Hematopoietic multipotent progenitor cell treated with erythropoietin and hydrocortisone succinate and interleukin-3 and kit ligand, for 8 days (in vitro differentiated cells): ENCODE results near the gene SBNO1.
"Not testable (repeated sequence)": the region's sequence is repeated elsewhere in the genome, so short reads cannot be mapped to it uniquely, and the experiment has no call there.

Source experiments
- DNase-seq: peaks from one replicate; pipeline ENCODE4 v3.0.0-alpha.2; 2015

The SBNO1 gene

DNA sequence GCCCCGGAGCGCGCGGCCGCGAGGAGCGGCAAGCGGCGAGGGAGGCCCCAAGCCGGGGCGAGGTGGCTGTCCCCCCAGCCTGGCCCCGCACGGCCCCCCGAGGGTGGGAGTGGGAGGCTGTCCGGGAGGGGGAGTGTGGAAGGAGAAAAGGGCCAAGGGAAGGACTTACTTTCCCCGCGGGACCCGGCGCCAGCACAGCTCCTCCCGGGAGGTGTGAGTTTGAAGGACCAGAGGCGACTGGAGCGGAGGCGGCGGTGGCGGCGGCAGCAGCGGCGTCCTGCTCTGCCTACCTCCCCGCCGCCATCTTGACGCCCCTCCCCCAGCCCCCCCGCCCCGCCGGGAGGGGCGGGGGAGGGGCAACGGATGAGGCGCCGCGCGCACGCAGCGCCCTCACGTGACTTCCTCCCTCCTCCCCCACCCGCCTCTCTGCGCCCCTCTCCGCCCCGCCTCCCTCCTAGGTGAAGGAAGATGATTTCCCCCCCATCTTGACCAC, at the start of gene SBNO1:
Gene SBNO1, minus strand, starts transcription at position 316 of the 493 bp plus-strand sequence. CDS start 14,406 bp downstream, outside the sequence.
- peak; percentile 89 for DNase-seq

DNA sequence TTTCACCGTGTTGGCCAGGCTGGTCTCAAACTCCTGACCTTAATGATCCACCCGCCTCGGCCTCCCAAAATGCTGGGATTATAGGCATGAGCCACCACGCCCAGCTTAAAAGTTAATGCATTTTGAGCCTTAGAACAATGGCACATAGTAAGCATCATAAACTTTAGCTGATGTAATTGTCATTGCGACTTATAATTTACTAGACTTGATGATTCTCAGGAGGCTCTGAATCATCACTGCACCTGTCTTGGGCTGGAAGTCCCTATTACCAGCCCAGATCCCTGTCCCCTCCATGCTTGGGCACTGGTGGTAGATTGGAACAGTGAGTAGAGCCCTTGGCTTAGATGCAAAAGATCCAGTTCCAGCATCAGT, 45.4 kb upstream of the SBNO1 start:
- DNase-seq, result no peak

DNA sequence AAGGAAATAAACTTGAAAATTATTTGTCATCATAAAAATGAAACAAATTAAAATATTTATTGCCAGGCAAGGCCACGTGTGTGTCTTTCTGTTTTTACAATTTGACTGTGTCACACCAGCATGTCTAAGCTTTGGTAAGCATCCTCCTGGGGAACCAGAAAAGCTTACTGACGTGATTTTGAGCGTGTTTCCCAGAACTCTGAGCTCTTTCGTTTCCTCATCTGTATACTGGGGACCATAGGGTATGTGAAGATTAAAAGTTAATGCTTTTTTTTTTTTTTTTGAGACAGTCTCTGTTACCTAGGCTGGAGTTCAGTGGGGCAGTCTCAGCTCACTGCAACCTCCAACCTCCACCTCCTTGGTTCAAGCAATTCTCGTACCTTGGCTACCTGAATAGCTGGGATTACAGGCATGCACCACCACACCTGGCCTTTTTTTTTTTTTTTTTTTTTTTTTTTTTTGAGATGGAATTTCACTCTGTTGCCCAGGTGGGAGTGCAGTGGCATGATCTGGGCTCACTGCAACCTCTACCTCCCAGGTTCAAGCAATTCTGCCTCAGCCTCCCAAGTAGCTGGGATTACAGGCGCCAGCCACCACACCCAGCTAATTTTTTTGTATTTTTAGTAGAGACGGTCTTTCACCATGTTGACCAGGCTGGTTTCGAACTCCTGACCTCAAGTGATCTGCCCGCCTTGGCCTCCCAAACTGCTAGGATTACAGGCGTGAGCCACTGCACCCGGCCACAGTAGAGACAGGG, 44.8 kb upstream of the SBNO1 start:
- not testable (repeated sequence) for DNase-seq

DNA sequence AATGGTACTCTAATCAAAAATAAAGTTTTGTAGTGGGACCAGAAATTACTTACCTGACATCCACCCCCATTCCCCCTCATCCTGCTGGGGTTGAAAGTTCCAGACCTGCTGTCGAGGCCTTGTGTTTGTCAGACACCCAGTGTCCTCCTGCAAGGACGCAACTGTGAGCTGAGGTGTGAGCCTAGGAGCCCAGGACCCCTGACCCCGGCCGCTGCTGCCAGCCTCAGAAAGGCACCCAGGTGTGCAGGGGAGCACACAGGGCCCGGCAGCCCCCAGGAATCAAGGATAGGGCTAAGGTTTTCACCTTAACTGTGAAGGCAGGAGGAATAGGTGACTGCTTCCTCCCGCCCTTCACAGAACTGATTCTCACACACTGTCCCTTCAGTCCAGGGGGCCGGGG, 44.0 kb upstream of the SBNO1 start:
- not testable (repeated sequence) for DNase-seq

DNA sequence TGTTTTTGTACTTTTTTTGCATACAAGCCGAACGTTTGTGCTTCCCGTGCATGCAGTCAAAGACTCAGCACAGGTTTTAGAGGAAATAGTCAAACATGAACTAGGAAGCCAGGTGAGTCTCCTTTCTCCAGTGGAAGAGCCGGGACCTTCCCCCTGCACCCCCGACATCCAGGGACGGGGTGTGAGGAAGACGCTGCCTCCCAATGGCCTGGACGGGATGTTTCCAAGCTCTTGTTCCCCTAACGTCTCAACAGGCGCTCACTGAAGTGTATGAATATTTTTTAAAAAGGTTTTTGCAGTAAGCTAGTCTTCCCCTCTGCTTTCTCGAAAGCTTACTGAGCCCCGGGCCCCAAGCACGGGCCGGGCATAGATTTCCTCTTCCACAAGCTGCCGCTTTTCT, 43.3 kb upstream of the SBNO1 start:
- DNase-seq, result not testable (repeated sequence)

DNA sequence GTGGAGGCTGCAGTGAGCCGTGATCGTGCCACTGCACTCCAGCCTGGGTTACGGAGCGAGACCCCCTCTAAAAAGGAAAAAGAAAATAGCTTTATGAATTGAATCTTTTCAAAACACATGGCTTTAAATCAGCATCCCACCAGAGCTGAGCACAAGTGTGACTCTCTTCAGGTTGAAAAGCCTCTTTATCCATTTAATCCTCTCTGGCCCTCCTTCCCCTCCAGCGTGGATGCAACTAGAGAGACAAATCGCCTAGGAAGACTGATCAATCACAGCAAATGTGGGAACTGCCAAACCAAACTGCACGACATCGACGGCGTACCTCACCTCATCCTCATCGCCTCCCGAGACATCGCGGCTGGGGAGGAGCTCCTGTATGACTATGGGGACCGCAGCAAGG, 42.6 kb upstream of the SBNO1 start:
- DNase-seq, result not testable (repeated sequence)

DNA sequence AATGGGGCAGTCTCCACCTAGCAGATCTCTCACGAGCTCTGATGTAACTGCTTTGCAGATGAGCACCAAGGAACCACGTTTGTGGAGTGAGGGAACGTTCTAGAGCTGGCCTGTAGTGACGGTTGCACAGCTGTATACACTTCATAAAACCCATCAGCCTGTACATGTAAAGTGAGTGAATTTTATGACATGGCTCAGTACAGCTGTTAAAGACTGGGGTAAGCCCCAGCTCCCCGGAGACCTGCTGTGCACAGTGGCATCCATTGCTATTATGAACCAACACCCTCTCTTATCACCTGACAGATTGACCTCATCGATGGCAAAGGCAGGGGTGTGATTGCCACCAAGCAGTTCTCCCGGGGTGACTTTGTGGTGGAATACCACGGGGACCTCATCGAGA, 39.9 kb upstream of the SBNO1 start:
- DNase-seq, result no peak

DNA sequence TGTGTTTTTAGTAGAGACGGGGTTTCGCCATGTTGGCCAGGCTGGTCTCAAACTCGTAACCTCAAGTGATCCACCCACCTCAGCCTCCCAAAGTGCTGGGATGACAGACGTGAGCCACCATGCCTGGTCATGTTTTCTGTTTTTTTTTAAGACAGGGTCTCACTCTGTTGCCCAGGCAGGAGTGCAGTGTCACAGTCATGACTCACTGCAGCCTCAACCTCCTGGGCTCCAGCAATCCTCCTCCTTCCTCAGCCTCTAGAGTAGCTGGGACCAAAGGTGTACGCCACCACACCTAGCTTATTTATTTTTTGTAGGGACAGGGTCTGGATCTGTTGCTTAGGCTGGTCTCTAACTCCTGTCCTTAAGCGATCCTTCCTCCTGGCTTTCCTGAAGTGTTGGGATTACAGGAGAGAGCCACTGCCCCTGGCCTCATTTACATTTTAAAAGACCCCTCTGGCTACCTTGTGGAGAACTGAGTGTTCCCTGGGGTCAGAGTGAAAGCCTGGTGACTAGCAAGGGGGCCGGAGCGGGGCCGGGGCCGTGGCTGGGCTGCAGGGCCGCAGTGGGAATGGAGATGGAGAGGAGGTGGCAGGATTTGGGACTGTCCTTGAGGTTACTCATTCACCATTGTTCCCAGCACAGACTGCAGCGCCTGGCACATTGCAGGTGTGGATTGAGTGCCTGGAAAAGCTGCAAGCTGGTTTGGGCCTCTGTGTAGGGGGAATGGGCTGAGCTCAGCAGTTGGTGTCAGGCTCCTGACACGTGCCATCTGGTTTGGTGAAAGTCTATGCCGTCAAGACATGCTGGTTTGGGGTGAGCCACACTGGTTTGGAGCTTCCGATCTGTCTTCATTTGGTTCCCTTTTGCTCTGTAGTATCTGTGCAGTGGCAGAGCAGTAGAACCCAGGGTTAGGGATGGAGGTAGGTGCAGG, 37.4 kb upstream of the SBNO1 start:
- DNase-seq, result no peak

DNA sequence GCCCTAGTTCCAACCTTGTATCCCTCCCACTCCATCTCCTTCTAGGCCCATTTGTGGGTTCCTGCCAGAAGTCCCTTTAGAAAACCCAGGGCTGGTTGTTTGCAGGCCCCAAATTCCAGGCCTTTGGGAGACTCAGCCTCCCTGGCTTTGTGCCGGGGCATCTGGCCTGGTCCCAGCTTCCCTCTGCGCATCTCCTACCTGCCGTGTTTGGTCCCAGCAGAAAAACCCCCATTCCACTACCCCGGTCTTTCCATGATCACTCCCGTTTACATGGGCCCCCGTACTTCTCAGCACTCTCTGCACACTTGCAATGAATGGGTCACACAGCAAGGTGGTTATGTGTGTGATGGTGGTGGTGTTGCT, 34.6 kb upstream of the SBNO1 start:
- no peak for DNase-seq

DNA sequence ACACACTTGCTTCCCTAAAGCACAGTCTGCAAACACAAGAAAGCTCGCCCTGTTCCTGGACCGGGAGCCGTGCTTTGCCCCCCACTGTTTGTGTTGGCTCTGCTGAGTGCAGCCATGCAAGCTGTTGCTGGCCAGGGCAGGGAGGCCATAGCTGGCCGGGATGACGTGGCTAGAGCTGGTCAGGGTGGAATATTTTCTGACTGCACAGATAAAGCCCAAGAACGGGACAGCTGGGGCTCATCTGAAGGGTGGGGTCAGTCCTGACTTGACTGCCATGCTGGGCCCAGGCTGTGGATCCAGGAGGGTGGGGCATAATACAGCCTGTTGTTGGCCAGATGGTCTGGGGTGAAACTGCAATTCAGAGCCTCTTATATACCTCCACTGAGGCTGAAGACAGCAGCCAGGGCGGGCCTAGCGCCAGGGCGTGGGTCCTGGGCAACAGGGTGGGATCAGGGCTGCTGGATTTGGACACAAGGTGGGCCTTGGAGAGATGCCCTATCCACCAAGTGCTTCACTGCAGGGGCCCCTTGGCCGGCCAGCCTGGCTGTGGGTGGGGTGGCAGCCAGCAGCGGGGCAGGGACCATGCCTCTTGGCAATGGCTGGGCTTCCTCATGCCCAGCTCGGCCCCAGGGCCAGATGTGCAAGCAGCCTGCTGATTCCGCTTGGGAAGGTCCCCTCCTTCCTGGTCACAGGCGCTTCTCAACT, 34.1 kb upstream of the SBNO1 start:
- no peak for DNase-seq

DNA sequence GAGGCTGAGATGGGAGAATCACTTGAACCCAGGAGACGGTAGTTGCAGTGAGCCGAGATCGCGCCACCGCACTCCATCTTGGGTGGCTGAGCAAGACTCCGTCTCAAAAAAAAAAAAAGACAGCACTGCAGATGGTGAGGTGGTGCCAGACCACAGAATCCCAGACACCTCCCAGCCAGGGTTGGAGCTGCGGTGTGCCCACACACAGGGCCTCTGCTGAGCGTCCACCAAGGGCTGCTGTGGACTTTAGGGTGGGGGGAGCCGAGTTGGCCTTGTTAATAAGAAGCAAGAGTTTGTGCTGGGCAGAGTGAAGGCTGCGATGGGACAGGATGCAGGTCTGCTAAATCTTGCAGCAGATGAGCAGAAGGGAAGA, 33.5 kb upstream of the SBNO1 start:
- no peak for DNase-seq

DNA sequence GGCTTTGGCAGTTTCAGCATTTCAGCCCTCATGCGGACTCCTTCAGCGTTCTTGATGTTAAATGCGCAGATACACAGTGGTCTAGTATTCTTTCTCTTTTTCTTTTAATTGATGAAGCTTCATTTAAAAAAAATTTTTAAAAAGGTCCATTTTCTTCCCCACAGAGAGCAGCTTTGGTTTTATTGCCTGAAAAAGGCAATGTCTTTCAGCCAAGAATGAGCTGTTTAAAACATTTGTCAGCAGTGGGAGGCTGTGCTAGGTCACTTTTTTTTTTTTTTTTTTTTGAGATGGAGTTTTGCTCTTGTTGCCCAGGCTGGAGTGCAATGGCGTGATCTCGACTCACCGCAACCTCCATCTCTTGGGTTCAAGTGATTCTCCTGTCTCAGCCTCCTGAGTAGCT, 32.8 kb upstream of the SBNO1 start:
- no peak for DNase-seq

DNA sequence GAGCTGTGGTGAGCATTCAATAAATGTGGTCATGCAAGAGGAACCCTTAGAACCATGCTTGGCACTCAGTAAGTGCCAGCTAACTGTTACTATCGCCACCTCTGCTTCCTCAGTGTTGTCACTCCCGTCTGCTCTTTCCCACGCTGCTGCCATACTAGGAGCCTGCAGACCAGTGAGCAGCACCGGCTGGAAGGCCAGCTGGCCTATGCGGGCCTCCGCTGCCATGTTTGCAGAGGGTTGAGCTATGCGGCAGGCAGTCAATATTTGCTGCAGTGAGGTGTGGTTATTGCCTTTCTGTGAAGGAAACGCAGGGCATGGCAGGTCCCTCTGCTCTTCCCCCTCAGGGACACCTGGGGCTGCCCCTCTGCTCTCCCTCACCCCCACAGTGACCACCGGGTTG, 32.3 kb upstream of the SBNO1 start:
- no peak for DNase-seq

DNA sequence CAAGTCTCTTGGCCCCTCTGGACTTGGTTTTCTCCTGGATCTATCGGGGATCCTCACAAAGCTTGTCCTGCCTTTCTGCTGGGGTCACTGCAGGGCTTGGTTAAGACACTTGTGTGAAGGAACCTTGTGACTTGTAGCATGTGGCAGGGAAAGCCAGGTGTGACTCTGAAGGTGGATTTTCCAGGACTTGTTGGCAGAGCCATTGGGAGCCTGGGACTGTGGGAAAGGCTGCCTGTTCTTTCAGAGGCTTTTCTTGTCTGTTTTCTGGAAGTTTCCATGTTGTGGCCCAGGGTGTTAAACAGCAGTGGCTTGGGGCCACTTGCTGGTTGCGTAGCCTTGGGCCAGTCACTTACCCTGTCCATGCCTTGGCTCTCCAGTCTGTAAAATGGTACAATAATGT, 31.9 kb upstream of the SBNO1 start:
- DNase-seq, result no peak

DNA sequence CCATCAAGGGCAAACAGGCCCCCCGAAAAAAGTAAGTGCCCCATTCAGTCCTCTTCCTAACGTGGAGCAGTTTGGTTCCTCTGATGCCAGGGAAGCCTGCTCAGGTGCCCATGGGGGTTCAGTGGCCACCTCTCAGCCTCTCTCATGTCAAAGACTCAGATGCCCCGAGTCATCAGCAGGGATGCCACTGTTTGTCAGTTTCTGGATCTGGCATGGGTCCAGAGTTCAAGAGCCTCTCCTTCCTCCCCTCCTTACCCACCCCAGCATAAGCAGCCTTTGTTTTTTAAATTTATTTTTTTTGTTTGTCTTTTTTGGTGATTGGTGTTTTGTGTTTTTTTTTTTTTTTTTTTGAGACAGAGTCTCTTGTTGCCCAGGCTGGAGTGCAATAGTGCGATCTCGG, 30.6 kb upstream of the SBNO1 start:
- peak; percentile 44 for DNase-seq

DNA sequence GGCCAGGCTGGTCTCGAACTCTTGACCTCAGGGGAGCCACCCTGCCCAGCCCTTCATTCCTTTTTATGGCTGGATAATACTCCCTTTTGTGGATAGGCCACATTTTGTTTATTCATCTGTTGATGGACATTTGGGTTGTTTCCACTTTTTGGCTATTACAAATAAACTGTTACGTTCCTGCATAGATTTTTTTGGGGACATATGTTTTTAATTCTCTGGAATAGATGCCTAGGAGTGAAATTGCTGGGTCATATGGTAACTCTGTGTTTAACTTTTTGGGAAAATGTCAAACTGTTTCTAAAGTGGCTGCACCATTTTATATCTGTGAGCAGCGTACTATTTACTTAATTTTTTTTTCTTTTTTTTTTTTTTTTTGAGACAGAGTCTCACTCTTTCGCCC, 29.1 kb upstream of the SBNO1 start:
- DNase-seq, result no peak

DNA sequence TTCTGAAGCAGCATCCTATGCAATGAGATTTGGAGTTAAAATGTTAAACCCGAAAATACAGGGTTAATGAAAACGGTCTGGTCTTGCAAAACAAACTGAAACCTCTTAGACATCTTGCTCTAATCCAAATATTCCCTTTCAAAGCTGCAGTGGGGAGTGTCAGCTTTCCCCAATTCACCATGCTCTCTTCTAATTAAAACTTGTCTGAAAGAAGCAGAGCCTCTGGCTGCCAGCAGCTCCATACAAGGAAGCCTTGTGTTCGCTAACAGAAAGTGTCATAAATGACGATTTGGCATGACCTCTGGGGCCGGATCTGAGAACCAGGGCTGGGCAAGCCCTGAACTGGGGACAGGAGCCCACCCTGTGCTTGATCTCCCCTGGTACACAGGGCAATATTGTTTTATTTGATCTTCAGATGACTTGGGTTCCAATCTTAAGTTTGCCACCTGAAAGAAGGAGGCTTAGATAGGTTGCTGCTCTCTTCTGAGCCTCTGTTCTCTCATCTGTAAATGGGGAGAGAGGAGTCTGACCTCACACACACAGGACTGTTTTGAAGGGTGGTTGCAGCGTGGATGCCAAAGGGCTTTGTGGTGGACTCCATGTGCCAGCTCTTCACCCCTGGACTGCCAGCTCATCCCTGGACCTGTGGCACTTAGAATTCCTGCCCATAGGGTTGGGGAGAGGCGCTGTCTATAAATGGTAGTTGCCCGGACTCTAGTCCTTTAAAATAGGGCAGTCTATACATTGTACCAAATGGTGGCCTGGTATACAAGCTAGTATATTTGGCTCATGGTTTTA, 27.1 kb upstream of the SBNO1 start:
- no peak for DNase-seq

DNA sequence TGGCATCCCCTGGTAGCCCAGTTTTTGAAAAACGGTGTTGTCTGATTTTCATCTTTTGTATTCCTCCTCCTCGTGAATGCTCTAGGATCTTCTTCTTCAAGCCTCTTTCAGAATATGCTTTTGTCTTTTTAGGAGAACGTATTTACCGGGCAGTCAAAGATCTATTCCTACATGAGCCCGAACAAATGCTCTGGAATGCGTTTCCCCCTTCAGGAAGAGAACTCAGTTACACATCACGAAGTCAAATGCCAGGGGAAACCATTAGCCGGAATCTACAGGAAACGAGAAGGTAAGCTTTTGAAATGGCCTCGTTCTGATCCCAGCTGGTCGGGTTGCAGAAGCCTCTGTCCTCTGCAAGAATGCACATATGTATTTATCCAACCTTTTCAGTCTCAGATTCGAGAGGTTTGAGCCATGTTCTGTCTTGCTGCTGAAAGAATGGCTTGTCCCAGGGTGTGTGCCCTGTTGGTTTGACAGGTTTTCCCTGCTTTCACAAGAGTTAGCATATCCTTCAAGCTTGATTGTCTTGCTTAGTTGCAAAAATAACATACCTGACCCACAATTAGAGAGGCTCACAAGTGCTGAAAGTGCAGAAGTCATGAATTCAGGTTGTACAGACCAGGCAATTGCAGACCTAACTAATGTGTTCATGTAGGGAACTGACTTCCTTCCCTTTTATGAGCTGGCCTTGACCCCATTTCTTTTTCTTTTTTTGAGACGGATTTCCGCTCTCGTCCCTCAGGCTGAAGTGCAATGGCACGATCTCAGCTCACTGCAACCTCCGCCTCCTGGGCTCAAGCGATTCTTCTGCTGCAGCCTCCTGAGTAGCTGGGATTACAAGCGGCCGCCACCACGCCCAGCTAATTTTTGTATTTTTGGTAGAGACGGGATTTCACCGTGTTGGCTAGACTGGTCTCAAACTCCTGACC, 26.1 kb upstream of the SBNO1 start:
- DNase-seq, result no peak

DNA sequence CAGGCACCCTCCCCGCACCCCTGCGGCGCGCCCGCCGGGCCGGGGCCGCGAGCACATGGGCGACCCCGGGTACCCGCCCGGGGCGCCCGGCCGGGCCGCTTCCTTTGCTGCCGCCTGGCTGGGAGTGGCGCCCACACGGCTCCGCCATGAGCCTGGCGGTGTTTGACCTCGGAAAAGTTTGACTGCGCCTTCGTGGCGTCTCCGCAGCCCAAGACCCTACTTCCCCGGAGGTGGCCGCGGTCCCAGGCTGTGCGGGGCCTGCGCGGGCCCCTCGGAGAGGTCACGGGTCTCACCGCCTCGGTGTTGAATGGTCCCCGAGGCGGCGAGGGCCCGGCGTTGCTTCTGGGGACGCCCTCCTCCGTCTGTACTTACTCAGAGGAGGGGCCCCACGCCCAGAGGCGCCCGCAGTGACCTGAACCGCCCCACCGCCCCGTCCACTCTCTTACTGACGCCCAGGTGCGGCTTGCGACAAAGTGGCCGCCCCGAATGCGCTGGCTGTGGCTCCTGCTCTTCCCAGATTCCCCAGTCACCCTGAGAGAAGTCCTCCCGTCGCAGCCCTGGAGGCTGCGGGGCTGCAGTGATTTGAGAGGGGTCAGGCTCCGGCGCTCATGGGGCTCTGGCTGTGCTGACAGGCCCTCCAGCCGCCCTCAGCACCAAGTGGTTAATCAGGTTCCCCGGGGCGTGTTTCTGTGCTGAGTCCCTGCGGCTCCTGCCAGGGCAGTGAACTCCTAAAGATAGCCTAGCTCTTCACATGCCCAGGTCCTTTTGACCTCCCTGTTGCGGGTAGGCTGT, 25.1 kb upstream of the SBNO1 start:
- peak; percentile 42 for DNase-seq

DNA sequence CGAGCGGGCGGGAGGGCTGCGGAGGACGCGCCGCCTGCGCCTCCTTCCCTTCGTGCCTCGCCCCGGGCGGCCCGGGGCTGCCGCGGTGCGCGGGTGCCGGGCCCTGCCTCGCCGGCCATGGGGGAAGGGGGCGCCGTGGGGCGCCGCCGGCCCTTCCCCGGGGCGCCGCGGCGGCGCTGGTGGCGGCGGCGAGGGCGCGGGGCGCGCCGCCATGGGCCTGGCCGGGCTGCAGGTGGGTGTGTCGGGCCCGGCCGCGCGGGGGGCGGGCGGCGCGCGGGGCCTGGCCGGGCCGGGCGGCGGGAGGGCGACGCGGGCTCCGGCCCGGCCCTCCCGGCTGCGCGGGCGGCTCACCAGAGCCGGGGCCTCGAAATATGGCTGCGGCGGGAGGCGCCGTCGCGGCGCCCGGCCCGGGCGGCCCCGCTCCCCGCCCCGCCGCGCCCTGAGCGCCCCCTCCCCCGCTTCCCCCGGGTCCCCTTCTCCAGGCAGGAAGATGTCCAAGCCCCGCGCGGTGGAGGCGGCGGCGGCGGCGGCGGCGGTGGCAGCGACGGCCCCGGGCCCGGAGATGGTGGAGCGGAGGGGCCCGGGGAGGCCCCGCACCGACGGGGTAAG, 24.4 kb upstream of the SBNO1 start:
- DNase-seq, result no peak
